Sciatic nerve (tissue), 2 donors: ENCODE measurements around the gene C16orf78. TPM values are rescaled to one million over a fixed set of nuclear protein-coding genes. Genes with fewer than 3 reads are reported as not detected.

Experiments
- ATAC-seq: fragments of 200-7000 bp; cut with Tn5 transposase; one replicate; pipeline ENCODE4 v1.9.1; 2020; ENCODE audit warnings: mild to moderate bottlenecking, moderate library complexity
- DNase-seq: peaks from one replicate; pipeline ENCODE4 v3.0.0-alpha.2; 2020; ENCODE audit warnings: low spot score
- intact Hi-C: fragments of 100-400 bp; cut with DNase I; formaldehyde crosslinking; loops from one replicate; pipeline ENCODE4 v1.14.2; 2022
- total RNA-seq: library from RNA; stranded (reverse); fragmentation: NEBNext Ultra II Directional; extraction: Animal tissue kit (Norgen Biotek cat#: 25700); gene quantifications from one replicate; pipeline ENCODE4 v1.2.1, GENCODE V29; 2021
- donor health status: DM: no; HTN: no; CAD: no.
- donor health status: DM: no; HTN: no; CAD: no.

C16orf78 gene
- total RNA-seq, 1 donor from 2014 or later: not detected

DNA sequence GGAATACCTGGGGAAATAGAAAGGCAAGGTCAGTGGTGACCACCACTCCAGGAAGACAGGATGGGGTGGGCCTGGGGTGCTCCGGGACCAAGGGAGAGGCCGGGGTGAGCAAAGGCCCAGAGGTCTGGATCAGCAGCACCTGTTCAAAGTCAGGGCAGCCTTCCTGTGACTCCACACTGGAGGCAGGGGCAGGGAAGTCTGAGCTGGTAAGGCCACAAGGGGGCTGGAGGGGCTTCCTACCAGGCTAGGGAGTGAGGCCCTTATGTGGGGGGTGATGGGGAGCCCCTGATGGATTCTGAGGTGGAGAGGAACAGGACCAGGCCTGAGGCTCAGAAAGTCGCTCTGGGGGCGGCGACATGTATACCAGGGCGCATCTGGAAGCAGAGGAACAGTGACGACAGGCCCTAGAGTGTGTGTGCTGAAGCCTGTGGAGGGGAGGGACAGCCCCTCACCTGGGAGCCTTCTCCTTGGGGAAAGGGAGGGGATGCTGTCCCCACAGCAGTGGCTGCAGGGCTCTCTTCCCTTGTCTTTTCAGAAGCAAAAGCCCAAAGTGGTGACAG is 3.7 kb downstream of the C16orf78 start:
- intact Hi-C loops: no loop called here
- no peak for DNase-seq
- no peak for ATAC-seq

DNA sequence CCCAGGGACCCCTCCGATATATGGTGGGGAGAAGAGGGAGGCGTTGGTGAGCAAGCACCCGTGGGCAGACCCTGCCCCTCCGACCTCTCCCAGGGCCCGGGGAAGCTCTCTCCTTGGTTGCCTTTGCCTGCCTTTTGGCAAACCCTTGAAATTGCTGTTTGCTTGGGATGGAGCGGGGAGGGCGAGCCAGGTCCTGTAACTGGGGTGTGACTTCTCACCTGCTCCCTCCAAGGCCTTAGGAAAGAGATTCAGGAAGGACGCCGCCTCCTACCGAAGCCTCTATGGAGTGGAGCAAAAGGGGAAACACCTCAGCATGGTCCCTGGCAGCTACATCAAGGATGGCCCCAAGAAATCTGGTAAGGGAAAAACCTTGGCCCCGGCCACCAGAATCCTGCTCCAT is 4.6 kb downstream of the C16orf78 start:
- intact Hi-C loops: no loop called here
- DNase-seq (no peak), ATAC-seq (no peak)

DNA sequence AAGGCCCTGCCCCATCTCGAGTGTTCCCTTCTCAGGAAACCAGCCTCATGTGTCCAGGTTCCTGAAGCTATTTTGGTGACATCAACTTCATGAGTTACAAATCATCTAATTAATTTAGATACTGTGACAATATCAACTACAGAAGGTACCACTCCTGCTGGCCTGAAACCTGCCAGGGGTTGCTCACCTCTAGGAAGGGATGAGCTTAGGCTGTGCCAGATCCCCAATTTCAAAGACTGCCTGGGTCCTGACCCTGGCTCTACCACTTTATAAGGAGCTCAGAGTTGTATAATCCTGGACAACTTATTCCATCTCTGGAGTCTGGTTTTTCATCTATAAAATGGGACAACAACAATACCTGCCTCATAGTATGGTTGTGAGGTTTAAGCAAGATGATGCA is 5.2 kb downstream of the C16orf78 start:
- no peak for DNase-seq
- intact Hi-C loops: no loop called here
- no peak for ATAC-seq

DNA sequence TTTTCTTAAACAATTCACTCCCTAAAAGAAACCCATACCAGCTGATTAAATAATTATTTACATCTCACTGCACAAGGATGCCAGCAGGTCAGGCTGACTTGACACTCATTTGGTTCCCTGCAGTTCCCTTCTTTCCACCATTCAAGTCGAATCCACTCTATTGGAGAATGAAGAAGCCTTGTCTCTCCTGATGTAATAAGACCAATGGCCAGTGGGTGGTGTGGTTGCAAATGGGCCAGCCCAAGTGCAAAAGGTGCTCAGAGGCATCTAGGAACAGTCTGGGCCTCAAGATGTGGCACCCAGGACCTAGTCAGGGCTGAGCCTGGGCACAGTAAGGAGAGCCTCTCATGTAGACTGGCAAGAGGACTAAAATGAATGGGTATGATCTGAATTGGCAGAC is 9.3 kb downstream of the C16orf78 start:
- intact Hi-C loops: no loop called here
- ATAC-seq (no peak), DNase-seq (no peak)

GRCh38 chr16:49395021-49395420 is 21.4 kb downstream of the C16orf78 start:
- ATAC-seq (no peak), DNase-seq (no peak)
- intact Hi-C loops: no loop called here

DNA sequence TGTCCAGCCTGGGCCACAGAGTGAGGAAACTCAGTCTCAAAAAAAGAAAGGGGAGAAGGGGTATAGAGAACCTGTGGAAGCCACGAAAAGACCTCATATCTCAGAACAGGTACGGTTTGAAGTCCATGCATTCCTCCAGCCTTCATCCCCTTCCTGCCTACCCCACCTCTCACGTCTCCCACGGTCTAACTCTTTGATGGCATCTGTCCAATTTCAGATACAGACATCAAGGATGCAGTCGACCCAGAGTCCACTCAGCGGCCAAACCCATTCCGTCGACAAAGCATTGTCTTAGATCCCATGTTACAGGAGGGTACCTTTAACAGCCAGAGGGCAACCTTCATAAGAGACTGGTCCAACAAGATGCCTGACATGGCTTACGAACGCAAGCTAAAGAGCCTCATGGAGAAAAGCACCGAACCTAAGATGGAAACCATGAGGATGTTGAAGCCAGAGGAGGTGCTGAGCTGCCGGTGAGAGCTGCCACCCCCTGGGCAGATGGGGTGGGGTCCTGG is 22.7 kb downstream of the C16orf78 start:
- DNase-seq: no peak
- no peak for ATAC-seq
- intact Hi-C loops: no loop called here

DNA sequence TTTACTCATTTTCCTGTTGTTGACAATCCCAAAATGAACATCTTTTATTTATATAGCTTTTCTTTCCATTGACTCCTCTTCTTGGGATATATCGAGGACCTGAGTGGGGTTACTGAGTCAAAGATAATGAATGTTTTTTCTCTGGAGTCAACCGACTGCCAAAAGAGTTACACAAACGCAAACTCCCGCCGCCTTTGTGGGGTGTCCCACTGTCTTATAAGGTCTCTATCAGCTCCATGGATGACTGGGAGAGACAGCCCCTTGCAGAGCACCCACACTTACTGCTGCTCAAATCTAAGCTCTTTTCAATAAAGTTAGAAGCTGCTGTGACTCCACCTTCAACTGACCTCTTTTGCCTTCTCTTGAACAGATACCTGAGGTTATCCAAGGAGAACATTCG is 25.2 kb downstream of the C16orf78 start:
- intact Hi-C loops: no loop called here
- no peak for ATAC-seq
- no peak for DNase-seq

DNA sequence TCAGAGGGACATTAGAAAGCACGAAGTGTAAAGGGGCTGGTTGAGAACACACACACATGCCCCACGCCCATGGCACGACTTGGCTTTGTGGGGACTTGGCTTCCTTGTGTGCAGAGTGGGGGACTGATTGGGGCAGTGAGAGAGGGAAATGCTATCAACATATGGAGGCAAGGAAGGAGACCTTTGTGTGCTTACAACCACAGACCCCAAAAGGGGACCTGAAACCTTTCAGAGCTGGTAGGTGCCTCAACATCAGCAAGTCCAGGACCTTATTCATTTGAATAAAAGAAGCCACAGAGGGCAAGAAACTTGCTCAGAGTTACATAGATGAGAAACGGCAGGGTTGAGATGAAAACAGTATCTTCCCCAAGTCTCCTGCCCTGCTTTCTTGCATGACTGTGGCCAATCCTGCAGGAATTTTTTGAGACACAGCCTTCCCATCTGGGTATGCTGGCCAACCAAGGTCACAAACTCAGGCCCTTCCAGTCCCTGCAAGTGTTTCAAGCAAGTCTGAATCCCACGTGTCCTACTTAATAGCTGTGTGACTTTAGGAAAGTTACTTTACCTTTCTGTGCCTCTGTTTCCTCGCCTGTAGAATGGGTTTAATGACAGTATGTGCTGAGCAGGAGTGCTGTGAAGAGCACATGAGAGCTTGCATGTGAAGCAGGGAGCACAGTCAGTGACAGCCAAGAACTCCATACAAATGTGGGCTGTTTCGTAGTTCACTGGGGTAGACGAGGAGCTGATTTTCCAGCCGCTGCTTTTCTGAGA is 26.2 kb downstream of the C16orf78 start:
- ATAC-seq (no peak), DNase-seq (no peak)
- intact Hi-C loops: no loop called here

- DNase-seq (no peak), ATAC-seq (no peak)
- intact Hi-C loops: no loop called here
These were observed 27.0 kb downstream of the C16orf78 start for GRCh38 chr16:49400611-49401010.

DNA sequence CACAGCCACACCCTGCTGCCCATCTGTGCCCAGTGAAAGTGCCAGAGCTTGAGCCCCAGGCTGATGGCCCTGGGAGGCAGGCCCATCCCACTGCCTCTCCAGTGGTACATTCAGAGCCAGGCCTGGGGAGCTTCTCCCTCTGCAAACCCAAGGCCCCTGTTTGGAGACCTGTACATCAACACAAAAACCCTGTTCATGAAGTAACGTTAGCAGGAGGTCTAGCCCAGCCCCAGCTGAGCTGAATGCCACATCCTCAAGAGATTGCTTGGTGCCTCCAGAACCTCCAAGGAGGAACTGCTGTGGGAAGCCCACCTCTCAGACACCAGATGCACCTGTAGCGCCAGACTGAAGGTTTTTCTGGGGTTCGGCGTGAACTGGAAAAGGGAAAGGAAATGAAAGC is 31.5 kb downstream of the C16orf78 start:
- DNase-seq (no peak), ATAC-seq (no peak)
- intact Hi-C loops: no loop called here

DNA sequence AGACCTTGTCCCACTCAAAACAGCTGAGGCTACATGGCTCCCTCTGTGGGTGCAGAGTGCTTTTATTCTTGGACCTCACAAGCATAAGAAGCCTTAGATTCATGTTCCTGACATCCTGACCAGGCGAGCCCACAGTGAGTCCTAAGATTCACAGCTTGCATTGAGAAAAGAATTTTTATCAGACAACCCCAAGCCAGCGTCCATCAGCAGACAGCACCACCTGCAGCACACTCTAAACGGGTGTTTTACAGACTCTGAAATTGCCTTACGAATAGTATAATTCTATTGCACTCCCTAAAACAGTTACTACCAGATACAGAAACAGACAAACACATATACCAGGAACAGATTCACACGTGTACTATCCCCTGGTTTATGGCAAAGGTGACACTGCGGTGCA is 31.9 kb downstream of the C16orf78 start:
- no peak for ATAC-seq
- intact Hi-C loops: no loop called here
- no peak for DNase-seq

DNA sequence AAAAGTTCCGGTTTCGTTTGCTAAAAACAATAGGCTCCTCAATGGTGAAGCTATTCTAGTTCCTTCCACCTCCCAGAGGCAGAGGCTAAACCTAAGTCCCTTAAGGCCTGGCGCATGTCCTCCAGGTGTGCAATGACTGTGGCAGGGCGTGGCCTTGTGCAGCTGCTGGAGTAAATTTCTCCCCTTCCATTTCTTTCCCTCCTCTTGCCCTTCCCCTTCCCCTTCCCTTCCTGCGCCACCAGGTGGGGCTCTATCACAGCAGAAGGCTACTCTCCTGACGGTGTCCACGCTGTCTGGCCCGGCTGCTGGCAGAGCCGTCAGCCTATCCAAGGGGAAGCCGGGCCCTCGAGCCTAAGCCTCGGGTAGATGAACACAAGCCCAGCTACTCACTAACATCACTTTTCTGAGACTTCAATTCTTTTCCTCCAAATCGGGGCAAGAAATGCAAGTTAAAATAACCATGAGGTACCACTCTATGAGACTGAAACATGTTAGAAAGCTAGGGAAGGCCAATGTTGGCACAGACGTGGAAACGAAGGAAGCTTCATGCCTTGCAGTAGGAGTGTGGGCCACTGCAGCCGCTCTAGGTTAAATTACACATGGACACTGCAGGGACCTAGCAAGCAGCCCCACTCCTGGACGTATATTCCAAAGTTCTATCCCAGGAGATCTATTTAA is 34.4 kb downstream of the C16orf78 start:
- DNase-seq (peak; percentile 91), ATAC-seq (peak; percentile 97)
- intact Hi-C loops: no loop called here

DNA sequence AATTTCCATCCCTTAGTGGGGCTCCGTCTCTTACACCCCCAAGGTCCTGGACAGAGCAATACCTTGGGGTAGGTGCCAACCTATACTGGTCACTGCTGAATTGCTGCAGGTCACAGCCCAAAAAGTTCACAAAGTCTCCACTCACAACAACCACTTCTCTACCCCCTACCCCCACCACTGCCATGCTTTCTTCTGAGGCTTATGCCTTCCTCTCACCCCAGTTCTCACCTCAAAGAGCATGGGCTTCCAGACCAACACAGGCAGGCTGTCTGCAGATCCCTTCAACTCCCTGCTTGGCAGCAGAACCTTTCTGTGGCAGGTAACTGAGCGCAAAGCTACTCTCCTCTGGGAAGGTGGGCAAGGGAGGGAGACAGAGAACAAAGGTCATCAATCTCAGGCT is 35.5 kb downstream of the C16orf78 start:
- DNase-seq (peak; percentile 28), ATAC-seq (no peak)
- intact Hi-C loops: no loop called here

DNA sequence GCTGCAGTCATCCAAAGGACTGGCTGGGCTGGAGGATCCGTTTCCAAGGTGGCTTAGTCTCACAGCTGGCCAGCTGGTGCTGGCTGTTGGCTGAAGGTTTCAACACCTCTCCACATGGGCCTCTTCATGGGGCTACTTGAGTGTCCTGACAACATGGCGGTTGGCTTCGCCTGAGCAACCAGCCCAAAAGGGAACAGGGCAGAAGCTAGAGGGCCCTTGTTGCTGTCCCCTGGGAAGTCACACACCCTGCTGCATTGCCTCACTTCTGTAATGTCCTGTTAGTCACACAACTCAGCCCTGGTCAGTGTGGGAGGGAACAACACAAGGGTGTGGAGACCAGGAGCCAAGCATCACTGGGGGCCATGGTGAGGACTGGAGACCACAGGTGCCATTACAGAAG is 36.6 kb downstream of the C16orf78 start:
- intact Hi-C loops: loop anchor here (10.0 kb wide), 1 partner anchor 505 kb away; no protein-coding TSS in a partner anchor
- ATAC-seq: no peak

DNA sequence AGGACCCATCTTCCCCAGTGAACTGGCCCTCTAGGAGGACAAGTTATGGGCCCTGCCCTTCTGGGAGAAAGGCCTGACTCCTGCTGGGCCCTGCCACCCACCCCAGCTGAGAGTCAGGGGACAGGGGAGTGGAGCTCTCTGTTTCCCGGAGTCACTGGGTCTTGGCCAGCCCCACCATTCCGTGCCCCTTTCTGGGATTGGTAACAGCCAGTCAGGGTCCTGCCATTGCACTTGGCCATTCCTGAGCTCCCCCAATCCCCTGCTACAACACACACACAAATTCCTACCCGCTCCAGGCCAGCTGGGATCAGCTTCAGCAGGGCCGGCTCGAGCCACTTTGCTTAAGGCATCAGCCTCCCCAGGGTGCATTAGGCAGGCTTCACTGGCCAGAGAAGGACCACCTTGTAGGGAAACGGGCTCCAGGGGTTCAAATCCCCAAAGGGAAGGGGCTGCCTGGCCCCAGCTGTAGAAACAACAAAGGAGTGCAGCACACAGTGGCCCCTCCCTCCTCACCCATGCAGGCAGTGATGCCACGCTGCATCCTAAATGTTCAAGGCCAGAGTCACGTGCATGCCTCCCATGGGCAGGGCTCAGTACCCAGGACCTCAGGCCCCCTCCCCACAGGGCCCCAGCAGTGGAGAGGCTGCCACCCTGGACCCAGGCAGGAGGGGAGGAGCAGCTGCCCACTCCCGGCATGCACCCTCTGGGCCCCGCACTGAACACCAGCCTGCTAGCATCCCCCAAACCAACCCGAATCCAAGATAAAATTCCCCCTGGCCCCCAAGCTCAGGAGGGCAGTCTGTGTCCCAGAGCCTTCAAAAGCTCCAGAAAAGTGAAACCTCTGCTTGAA is 37.7 kb downstream of the C16orf78 start:
- peak; percentile 40 for DNase-seq
- intact Hi-C loops: loop anchor here (10.0 kb wide), 1 partner anchor 503 kb away; no protein-coding TSS in a partner anchor
- no peak for ATAC-seq

More for the DNA sequence above, 36.6 kb downstream of the C16orf78 start:
- DNase-seq: peak; percentile 31

GRCh38 chr16:49414671-49415070 is 41.1 kb downstream of the C16orf78 start:
- DNase-seq: no peak
- no peak for ATAC-seq
- intact Hi-C loops: loop anchor here (10.0 kb wide), 1 partner anchor 500 kb away; no protein-coding TSS in a partner anchor

DNA sequence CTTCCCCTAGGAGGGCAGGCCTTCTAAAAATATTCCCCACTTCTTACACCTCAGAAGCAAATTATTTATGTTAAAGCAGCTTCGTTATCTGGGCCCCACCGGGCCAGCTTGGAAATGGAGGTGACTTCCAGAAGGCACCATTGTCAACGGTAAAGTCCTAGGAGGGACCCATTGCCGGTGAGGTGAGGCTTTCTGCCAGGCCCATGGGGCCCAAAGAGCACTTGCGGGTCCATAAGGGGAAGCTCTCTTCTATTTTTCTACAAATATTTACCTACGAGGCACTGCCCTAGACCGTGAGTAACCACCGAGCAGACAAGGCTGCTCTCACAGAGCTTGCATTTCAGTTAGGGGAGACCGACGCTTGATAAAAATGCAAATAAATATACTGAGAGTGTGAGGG is 41.5 kb downstream of the C16orf78 start:
- ATAC-seq (no peak), DNase-seq (no peak)
- intact Hi-C loops: loop anchor here (10.0 kb wide), 1 partner anchor 500 kb away; no protein-coding TSS in a partner anchor

DNA sequence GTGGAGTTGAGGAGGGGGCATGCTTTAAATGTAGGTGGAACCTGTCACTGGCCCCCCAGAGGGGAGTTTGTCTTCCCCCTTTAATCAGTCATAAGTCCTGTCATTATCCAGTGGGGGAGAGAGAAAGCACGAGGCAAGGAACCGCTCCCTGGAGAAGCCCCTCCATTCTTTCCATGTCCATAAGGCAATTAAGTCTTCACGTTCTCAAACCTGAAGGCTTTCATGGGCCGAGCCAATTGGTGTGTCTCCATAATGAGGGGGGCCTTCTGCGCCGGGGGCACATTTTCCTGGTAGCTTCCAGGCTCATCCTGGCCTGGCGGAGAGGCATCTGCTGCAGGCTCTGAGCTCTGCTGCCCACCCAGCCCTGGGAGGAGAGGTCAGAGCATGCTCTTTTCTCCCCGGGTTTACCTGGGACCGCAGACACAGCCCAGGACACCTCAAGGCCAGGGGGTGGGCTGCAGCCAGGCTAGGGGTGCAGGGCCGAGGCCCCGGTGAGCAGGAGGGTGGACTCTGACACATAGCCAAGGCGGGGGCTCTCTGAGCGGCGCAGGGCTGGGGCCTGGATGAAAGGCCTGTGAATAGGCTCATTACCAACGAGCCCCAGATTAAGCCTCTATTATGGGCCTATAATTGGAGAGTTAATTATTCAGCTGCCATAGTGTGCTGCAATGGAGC is 42.5 kb downstream of the C16orf78 start:
- ATAC-seq (no peak), DNase-seq (no peak)
- intact Hi-C loops: loop anchor here (10.0 kb wide), 1 partner anchor 499 kb away; no protein-coding TSS in a partner anchor
